ENCODE results near the gene PPIL1. TPM values are rescaled to one million over a fixed set of nuclear protein-coding genes. Genes with fewer than 3 reads are reported as not detected.
A peak's percentile ranks its signal among the peaks of the same experiment; 100 is the strongest.
"Not testable (repeated sequence)": the region's sequence is repeated elsewhere in the genome, so short reads cannot be mapped to it uniquely, and the experiment has no call there.

The PPIL1 gene
- total RNA-seq, 1 experiment from 2014 or later, result 91.1 TPM

DNA sequence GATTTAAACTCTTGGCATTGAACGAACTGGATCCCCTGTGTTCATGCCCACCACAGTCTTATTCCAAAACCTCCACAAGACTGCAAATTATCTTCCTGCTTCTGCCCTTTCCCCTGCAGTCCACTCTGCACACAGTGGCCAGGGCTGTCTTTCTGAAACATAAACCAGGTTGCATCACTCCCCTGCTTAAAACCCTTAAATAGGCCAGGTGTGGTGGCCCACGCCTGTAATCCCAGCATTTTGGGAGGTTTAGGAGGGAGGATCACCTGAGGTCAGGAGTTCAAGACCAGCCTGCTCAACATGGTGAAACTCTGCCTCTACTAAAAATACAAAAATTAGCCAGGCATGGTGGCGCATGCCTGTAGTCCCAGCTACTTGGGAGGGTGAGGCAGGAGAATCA, 61.6 kb downstream of the PPIL1 start:
- DNase-seq; H3K27me3 ChIP-seq (ENCODE audit: control insufficient read depth, insufficient read depth, low read length); H3K4me3 ChIP-seq (ENCODE audit: insufficient read depth, low read depth, low read length); H3K36me3 ChIP-seq (replicated peaks; ENCODE audit: control insufficient read depth, insufficient read depth, low read length): not testable (repeated sequence)

DNA sequence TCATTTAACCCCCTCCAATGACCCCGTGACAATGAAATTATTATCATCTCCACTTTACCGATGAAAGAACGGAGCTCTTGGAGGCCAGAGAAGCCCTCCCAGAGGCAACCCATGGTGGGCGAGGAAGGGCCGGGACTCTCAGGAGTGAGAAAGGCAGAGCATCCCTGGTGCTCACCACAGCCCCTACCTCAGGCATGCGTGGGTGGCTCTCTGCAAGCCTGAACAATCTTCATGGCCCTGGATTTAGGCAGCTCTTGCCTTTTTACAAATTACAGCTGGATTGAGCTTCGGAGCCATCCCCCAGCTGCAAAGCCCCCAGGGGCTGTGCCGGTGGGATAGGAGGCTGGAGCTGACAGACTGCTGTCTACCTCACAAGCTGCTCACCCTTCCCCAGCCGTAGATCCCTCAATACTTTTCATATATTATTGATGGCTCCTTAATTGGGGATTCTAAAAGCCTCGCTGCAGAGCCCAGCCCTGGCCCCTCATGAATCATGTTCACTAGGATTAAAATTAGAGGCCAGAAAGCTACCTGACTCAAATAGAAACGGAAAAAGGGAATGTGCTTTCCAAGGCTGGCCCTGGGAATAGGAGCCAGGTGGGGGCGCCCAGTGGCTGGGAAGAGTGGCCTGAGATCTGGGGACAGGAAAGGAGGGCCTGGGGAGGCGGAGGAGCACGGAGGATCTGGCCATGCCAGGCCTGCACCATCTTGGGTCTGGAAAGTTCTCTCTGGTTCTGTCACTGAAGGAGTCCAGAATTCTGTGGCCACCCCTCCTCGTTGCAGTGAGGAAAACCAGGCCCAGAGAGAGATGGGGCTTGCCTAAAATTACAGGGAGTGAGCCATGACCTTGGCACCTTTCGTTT, 64.4 kb downstream of the PPIL1 start:
- H3K36me3 ChIP-seq (replicated peaks; ENCODE audit: control insufficient read depth, insufficient read depth, low read length), result no peaks in the 10 kb centered on the region
- no peaks in the 10 kb centered on the region for H3K27me3 ChIP-seq (ENCODE audit: control insufficient read depth, insufficient read depth, low read length)
- peak; percentile 76 for DNase-seq
- no peak overlapping the region for H3K4me3 ChIP-seq (ENCODE audit: insufficient read depth, low read depth, low read length)

DNA sequence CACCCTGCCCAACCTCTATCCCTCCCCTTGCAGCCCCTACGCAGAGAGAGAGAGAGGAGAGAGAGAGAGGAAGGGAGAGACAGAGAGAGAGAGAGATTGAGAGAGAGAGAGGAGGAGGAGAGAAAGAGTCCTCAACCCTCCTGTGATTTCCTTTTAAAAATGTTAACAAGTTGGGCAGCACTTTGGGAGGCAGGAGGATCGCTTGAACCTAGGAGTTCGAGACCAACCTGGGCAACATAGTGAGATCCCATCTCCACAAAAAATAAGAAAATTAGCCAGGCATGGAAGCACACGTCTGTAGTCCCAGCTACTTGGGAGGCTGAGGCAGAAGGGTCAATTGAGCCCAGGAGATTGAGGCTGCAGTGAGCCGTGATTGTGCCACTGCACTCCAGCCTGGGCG, 65.4 kb downstream of the PPIL1 start:
- Histone ChIP-seq H3K27me3 (ENCODE audit: control insufficient read depth, insufficient read depth, low read length) (no peaks in the 10 kb centered on the region), H3K4me3 (ENCODE audit: insufficient read depth, low read depth, low read length) (no peak overlapping the region), H3K36me3 (replicated peaks; ENCODE audit: control insufficient read depth, insufficient read depth, low read length) (no peaks in the 10 kb centered on the region)
- DNase-seq, result no peak

DNA sequence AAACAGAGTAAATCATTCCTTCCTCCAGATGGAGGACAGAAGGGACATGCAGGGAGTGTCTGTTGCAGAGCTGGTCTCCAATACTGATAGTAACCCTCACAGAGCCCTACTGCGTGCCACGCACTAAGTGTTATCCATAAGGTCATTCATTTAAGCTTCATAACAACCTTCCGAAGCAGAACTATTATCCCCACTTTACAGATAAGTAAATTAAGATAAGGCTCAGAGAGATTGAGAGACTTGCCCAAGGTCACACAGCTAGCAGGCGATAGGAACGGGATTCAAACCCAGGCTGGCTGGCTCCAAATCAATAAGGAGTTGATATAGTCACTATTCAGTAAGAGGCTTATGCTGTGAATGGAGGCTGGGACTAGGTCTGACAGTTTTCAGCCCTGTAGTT, 66.0 kb downstream of the PPIL1 start:
- no peaks in the 10 kb centered on the region for H3K27me3 ChIP-seq (ENCODE audit: control insufficient read depth, insufficient read depth, low read length)
- DNase-seq, result no peak
- no peak overlapping the region for H3K4me3 ChIP-seq (ENCODE audit: insufficient read depth, low read depth, low read length)
- H3K36me3 ChIP-seq (replicated peaks; ENCODE audit: control insufficient read depth, insufficient read depth, low read length), result no peaks in the 10 kb centered on the region

DNA sequence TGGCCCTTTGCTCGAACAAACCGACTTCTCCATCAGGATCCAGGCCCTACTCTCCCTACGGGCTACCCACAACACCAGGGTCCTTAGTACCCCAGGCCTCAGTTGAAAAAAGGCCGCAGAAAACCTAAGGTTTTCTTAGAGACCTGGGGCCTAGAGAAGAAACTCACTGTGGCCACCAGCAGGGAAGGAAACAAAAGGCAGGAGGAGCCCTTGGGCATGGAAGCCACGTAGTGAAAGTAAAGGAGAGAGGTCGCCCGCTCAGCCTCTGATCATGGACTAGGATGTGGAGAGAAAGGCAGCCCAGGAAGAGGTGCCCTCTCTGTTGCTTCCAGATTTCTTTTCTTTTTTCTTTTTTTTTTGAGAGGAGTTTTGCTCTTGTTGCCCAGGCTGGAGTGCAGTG, 66.9 kb downstream of the PPIL1 start:
- Histone ChIP-seq H3K27me3 (ENCODE audit: control insufficient read depth, insufficient read depth, low read length) (no peaks in the 10 kb centered on the region), H3K4me3 (ENCODE audit: insufficient read depth, low read depth, low read length) (no peak overlapping the region), H3K36me3 (replicated peaks; ENCODE audit: control insufficient read depth, insufficient read depth, low read length) (no peaks in the 10 kb centered on the region)
- peak; percentile 68 for DNase-seq

DNA sequence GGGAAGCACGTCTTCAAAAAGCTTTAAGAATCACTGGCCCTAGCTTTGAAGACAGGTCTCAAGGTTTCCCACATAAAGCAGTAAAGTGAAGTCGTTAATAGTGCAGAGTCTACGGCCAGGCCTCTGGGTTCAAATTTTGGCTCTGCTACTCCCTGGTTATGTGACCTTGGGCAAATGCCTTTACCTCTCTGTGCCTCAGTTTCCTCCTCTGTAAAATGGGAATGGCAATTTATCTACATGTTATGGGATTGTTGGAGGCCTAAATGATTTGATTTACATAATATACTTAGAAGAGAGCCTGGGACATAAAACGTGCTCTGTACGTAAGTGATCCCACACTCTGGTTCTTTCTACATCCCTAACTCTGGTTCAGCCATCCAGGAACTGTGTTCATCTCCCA, 67.5 kb downstream of the PPIL1 start:
- Histone ChIP-seq H3K4me3 (ENCODE audit: insufficient read depth, low read depth, low read length) (no peak overlapping the region), H3K27me3 (ENCODE audit: control insufficient read depth, insufficient read depth, low read length) (no peaks in the 10 kb centered on the region), H3K36me3 (replicated peaks; ENCODE audit: control insufficient read depth, insufficient read depth, low read length) (no peaks in the 10 kb centered on the region)
- DNase-seq, result no peak

DNA sequence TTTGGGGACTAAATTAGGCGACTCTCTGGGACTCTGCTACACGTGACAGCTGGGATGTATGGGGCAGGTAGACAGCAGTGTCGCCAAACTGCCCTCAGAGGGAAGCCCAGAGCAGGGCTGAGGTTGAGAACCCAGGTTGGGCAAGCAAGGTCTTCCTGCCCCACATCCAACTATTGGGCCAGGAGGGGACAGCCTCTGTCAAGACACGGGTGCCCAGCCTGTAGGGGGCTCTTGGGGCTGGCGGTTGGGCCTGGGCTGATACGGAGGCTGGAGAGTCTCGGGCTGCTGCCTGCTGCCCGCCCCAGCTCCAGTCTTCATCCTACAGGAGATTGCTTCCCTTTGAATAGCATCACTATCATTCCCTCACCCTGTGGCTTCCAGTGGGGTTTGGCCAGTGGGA, 68.7 kb downstream of the PPIL1 start:
- Histone ChIP-seq H3K4me3 (ENCODE audit: insufficient read depth, low read depth, low read length) (no peak overlapping the region), H3K36me3 (replicated peaks; ENCODE audit: control insufficient read depth, insufficient read depth, low read length) (no peaks in the 10 kb centered on the region), H3K27me3 (ENCODE audit: control insufficient read depth, insufficient read depth, low read length) (no peaks in the 10 kb centered on the region)
- DNase-seq, result peak; percentile 81

DNA sequence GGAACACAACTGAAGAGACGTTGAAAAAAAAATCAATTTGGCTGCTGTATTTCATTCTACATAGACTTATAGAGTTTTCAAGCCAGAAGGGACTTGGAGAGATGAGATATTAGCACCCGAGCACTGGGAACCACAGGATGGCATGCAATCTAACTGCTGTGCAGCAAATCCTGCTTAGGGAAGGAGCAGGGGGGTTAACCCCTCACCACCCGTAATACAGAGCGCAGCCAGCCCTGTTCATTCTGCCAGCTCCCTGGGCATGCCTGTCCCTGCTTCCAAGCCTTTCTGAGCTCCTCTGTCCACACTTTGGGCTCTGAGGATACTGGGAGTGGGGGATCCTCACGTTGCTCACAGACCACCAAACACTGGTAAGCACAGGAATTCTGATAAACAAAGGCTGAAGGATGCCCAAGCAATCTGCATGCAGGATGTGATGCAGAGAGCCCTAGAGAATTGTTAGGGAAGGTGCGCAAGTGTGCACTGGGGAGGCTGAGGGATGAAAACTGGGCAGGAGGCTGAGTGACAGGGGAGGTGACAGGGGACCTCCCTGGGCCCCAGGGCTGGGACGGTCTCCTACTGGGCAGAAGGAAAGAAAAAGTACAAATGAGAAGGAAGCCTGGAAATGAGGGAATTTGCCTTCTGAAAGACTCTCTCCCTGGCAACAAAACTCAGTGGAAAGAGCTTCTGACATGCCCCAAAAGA, 69.4 kb downstream of the PPIL1 start:
- DNase-seq, result peak; percentile 66
- H3K4me3 ChIP-seq (ENCODE audit: insufficient read depth, low read depth, low read length), result no peak overlapping the region

More for the DNA sequence above, 69.4 kb downstream of the PPIL1 start:
- H3K27me3 ChIP-seq (ENCODE audit: control insufficient read depth, insufficient read depth, low read length), result no peaks in the 10 kb centered on the region
- no peaks in the 10 kb centered on the region for H3K36me3 ChIP-seq (replicated peaks; ENCODE audit: control insufficient read depth, insufficient read depth, low read length)

Other genes starting within 250 kb of the PPIL1 start
- 0.28 and 0.55 TPM in 2 replicates for gene CDKN1A, start 196.1 kb downstream of the PPIL1 start, total RNA-seq (2014; rRNA removed; shearing (Covaris generic))
- gene RAB44, start 177.0 kb downstream of the PPIL1 start, total RNA-seq (2014; rRNA removed; shearing (Covaris generic)), result not detected in 2 replicates
- 0.04 and 0.42 TPM in 2 replicates for gene CPNE5, start 35.4 kb downstream of the PPIL1 start, total RNA-seq (2014; rRNA removed; shearing (Covaris generic))
- 15.6 and 19.9 TPM in 2 replicates for gene C6orf89, start 11.1 kb upstream of the PPIL1 start, total RNA-seq (2014; rRNA removed; shearing (Covaris generic))
- gene PI16, start 79.9 kb upstream of the PPIL1 start, total RNA-seq (2014; rRNA removed; shearing (Covaris generic)), result not detected in 2 replicates
- 286 and 299 TPM in 2 replicates for gene MTCH1, start 111.4 kb upstream of the PPIL1 start, total RNA-seq (2014; rRNA removed; shearing (Covaris generic))
- 0.04 and 0.17 TPM in 2 replicates for gene FGD2, start 130.9 kb upstream of the PPIL1 start, total RNA-seq (2014; rRNA removed; shearing (Covaris generic))

All from H7 (cell line).